Endothelial cell of umbilical vein (primary cell): ENCODE results near the gene TMEM273. TPM values are rescaled to one million over a fixed set of nuclear protein-coding genes. Genes with fewer than 3 reads are reported as not detected.

Experiments
- BruUV-seq: library from RNA; stranded (reverse); fragments of 400-500 nt; replicated peaks from 2 replicates; lab custom pipeline; 2021; lab: Mats Ljungman, UMichigan
- CTCF ChIA-PET: fragments of 300-600, 350-600 bp; sonication (Branson Sonifier 250); formaldehyde crosslinking; loops from one replicate; lab custom pipeline; 2021; ENCODE audit warnings: antibody characterized with exemption, inconsistent platforms; lab: Charles Lee
- POLR2A ChIA-PET: fragments of 300-600, 350-600 bp; sonication (Branson Sonifier 250); formaldehyde crosslinking; loops from one replicate; lab custom pipeline; 2021; ENCODE audit warnings: antibody characterized with exemption, inconsistent platforms; lab: Charles Lee
- DNase-seq: peaks from one replicate; pipeline ENCODE4 v3.0.0-alpha.2; 2011; ENCODE audit warnings: low read depth, low spot score
- FAIRE-seq: peaks from 2 replicates; lab custom pipeline; 2011; peaks lifted over from hg19 to GRCh38; lab: Jason Lieb, UNC
- H2AFZ ChIP-seq: 2 replicates; pipeline ENCODE4 v1.6.0; 2012; ENCODE audit warnings: low read depth, low read length, control low read depth, inconsistent platforms
- H3K27ac ChIP-seq: 2 replicates; pipeline ENCODE4 v1.5.1; 2011; ENCODE audit warnings: low read depth, mild to moderate bottlenecking, control low read depth, low read length, moderate library complexity; ENCODE audit not compliant: insufficient read depth
- H3K27me3 ChIP-seq, 2 experiments: 2 replicates each; pipeline versions ENCODE4 v1.6.0 to v1.6.1; 2011; ENCODE audit warnings: low read length in 2 of 2, mixed read lengths in 1 of 2; ENCODE audit not compliant: control insufficient read depth in 2 of 2, insufficient read depth in 2 of 2
- H3K36me3 ChIP-seq, 2 experiments: 2 replicates in 1 of 2; 3 replicates in 1 of 2; pipeline ENCODE4 v1.5.1; 2011; ENCODE audit warnings: low read length in 2 of 2, mild to moderate bottlenecking in 1 of 2, moderate library complexity in 1 of 2; ENCODE audit not compliant: control insufficient read depth in 2 of 2, insufficient read depth in 2 of 2; ENCODE audit errors: extremely low read depth in 1 of 2
- H3K4me1 ChIP-seq: 3 replicates; pipeline ENCODE4 v1.5.1; 2011; ENCODE audit warnings: mild to moderate bottlenecking, low read length; ENCODE audit not compliant: control insufficient read depth, insufficient read depth; ENCODE audit errors: extremely low read depth
- H3K4me2 ChIP-seq: 2 replicates; pipeline ENCODE4 v1.6.1; 2011; ENCODE audit warnings: low read length, control low read depth, mixed read lengths; ENCODE audit not compliant: insufficient read depth
- H3K4me3 ChIP-seq, 3 experiments: fragments of 200-600 bp in 1 of 3; sonication (generic), shearing (Covaris generic) in 1 of 3; replicated peaks in 1 of 3; 2 replicates each; pipeline ENCODE4 v1.5.1; 2011 to 2016; ENCODE audit warnings: control low read depth in 3 of 3, low read length in 3 of 3, mild to moderate bottlenecking in 2 of 3, inconsistent platforms in 1 of 3, low read depth in 1 of 3, moderate library complexity in 1 of 3; ENCODE audit not compliant: insufficient read depth in 1 of 3
- H3K79me2 ChIP-seq: 2 replicates; pipeline ENCODE4 v1.6.0; 2012; ENCODE audit warnings: low read length, inconsistent platforms; ENCODE audit not compliant: control insufficient read depth, insufficient read depth
- H3K9ac ChIP-seq: replicated peaks from 2 replicates; pipeline ENCODE3; 2011; ENCODE audit warnings: low read length, control low read depth; ENCODE audit not compliant: insufficient read depth; ENCODE audit errors: extremely low read depth
- H3K9me1 ChIP-seq: replicated peaks from 3 replicates; pipeline ENCODE4 v1.6.0; 2011; ENCODE audit warnings: mild to moderate bottlenecking, low read length; ENCODE audit not compliant: control insufficient read depth, insufficient read depth; ENCODE audit errors: extremely low read depth
- H3K9me3 ChIP-seq: replicated peaks from 2 replicates; pipeline ENCODE4 v1.5.1; 2012; ENCODE audit warnings: low read length, inconsistent platforms; ENCODE audit not compliant: control insufficient read depth, insufficient read depth
- H4K20me1 ChIP-seq: replicated peaks from 2 replicates; pipeline ENCODE3; 2011; ENCODE audit warnings: mild to moderate bottlenecking, low read length; ENCODE audit not compliant: control insufficient read depth, insufficient read depth; ENCODE audit errors: extremely low read depth
- CTCF ChIP-seq, 2 donors: IDR thresholded peaks; 1 replicate in 1 of 2; 2 replicates in 1 of 2; pipeline ENCODE4 v1.5.1; 2011; ENCODE audit warnings: low read length in 2 of 2, mild to moderate bottlenecking in 2 of 2, moderate library complexity in 2 of 2, control low read depth in 1 of 2, inconsistent platforms in 1 of 2, low read depth in 1 of 2; ENCODE audit not compliant: insufficient read depth in 1 of 2; ENCODE audit errors: extremely low read depth in 1 of 2
- EZH2 ChIP-seq: IDR thresholded peaks from 2 replicates; pipeline ENCODE4 v1.6.1; 2012; ENCODE audit warnings: borderline replicate concordance, low read depth, mild to moderate bottlenecking, moderate library complexity, low read length, inconsistent platforms; ENCODE audit not compliant: severe bottlenecking
- FOS ChIP-seq: IDR thresholded peaks from 2 replicates; pipeline ENCODE4 v1.6.1; 2011; ENCODE audit warnings: mild to moderate bottlenecking, low read length, moderate library complexity, borderline replicate concordance; ENCODE audit not compliant: insufficient read depth
- JUN ChIP-seq: IDR thresholded peaks from 2 replicates; pipeline ENCODE4 v1.6.1; 2011; ENCODE audit warnings: borderline replicate concordance, low read depth; ENCODE audit not compliant: insufficient read length, insufficient read depth
- POLR2A ChIP-seq: IDR thresholded peaks from 2 replicates; pipeline ENCODE4 v1.6.1; 2012; ENCODE audit warnings: low read depth, mild to moderate bottlenecking, control low read depth, low read length
- POLR2AphosphoS5 ChIP-seq: IDR thresholded peaks from 2 replicates; pipeline ENCODE4 v1.6.1; 2012; ENCODE audit warnings: low read depth, mild to moderate bottlenecking, control low read depth, low read length, moderate library complexity; ENCODE audit not compliant: insufficient read depth
- dilution Hi-C: fragments of 300-500 bp; cut with MboI; formaldehyde crosslinking; loops from one replicate; pipeline ENCODE4 v1.15.0; 2019; ENCODE audit warnings: low sequenced_read_pairs; ENCODE audit not compliant: extremely low pct_ligation_motif_present
- intact Hi-C: fragments of 100-400 bp; cut with micrococcal nuclease; formaldehyde crosslinking; loops from one replicate; pipeline ENCODE4 v1.10.0; 2022
- polyA plus RNA-seq, 4 experiments: library from polyadenylated mRNA; depleted of rRNA in 3 of 4; stranded (reverse) in 3 of 4; unstranded in 1 of 4; fragments of >200 nt; gene quantifications; 2 replicates each; pipeline versions ENCODE4 v1.2.1 to v1.2.3, GENCODE V29; 2011 to 2012; ENCODE audit warnings: missing spikeins in 1 of 4
- total RNA-seq: library from RNA; stranded (reverse); gene quantifications from 2 replicates; pipeline ENCODE4 v1.2.3, GENCODE V29; 2021

TMEM273 gene
- total and polyA plus RNA-seq, 2 donors (not counting 3 experiments of a cell fraction or from before 2014, with no cell fraction given) = 1.9 to 3.7 TPM

DNA sequence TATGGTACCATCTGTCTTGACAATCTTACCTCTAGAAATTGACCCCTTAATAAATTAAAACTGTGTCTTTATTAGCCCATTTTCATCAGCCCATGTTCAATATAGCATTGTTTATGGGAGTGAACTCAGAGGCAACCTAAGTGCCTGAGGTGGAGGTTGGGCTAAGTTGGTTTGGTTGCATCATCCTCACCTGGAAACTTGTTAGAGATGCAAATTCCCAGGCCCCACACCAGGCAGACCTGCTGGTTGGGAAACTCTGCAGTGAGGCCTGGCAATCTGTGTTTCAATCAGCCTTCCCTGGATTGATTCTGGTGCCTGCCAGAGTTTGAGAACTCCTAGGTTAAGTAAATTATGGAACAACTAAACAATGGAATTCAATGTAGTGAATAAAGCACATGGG is 44.9 kb downstream of the TMEM273 start:
- intact Hi-C loops = no loop called here
- H3K27ac ChIP-seq = no peak overlapping the region

More for the DNA sequence above, 44.9 kb downstream of the TMEM273 start:
- Histone ChIP-seq H3K4me1 (no peaks in the 10 kb centered on the region), H3K9me1 (no peaks in the 10 kb centered on the region), H3K4me3 (no peak overlapping the region), H3K4me2 (no peak overlapping the region), H4K20me1 (no peaks in the 10 kb centered on the region), H2AFZ (no peak overlapping the region), H3K36me3 (no peaks in the 10 kb centered on the region), H3K27me3 (no peaks in the 10 kb centered on the region), H3K79me2 (no peaks in the 10 kb centered on the region), H3K9me3 (no peaks in the 10 kb centered on the region), H3K9ac (no peak overlapping the region)
- no TSS peak for BruUV-seq
- ChIA-PET CTCF (no interaction called here), POLR2A (no interaction called here)
- no peak for TF ChIP-seq CTCF (IDR thresholded peaks at IDR 0.05; ENCODE audit: extremely low read depth in 1 of 2, insufficient read depth in 1 of 2, low read depth in 1 of 2, low read length in 2 of 2)
- TF ChIP-seq POLR2AphosphoS5 = no peak
- no peak for TF ChIP-seq POLR2A
- TF ChIP-seq JUN = no peak
- TF ChIP-seq FOS = no peak
- no peak for TF ChIP-seq EZH2
- DNase-seq (no peak), FAIRE-seq (no peak)
- dilution Hi-C loops = no loop called here
